Measurements from ENCODE around the gene BCHE.

DNA sequence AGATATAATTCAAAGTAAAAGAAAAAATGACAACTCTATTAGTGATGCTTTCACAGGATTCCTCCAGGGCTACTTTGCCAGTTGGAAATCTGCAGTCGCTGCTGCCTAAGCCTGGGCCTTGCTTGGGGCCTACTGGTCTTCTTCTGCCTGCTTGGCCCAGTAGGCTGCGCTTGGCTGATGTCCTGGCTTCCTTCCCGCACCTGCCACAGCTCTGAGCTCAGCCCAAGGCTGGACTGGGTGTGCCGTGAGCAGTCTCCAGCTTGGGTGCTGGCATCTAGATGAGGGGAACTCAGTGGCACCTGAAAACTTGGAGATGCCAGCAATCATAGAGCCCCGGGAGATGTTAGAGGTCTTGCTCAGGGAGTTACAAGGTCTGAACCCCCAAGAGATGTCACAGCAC, 108.3 kb downstream of the BCHE start:
- no peak for TF ChIP-seq GATA2 (IDR thresholded peaks at IDR 0.05; ENCODE audit: low read depth, low read length)
- TF ChIP-seq GATA3 (IDR thresholded peaks at IDR 0.05; ENCODE audit: low read depth, low read length), result no peak

Measured in SH-SY5Y (cell line).